ENCODE results near the gene EMILIN3.

EMILIN3 gene

DNA sequence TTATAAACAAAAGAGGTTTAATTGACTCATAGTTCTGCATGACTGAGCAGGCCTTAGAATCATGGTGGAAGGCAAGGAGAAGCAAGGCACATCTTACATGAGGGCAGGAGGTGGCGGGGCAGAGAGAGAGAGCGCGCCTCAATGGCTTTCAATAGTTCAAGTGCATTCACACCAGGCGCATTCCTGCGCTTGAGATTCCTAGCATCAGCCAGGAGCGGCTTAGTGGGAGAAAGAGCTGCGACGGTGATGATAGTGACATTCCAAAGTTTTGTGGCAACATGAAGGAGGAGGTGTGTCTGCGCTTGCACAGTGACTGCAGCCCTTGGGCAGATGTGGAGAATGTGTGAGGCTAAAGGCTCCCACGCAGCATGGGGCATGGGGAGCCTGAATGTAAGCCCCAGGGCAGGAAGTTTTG is 25.0 kb upstream of the EMILIN3 start:
- no peak for DNase-seq (ENCODE audit: low spot score)

DNA sequence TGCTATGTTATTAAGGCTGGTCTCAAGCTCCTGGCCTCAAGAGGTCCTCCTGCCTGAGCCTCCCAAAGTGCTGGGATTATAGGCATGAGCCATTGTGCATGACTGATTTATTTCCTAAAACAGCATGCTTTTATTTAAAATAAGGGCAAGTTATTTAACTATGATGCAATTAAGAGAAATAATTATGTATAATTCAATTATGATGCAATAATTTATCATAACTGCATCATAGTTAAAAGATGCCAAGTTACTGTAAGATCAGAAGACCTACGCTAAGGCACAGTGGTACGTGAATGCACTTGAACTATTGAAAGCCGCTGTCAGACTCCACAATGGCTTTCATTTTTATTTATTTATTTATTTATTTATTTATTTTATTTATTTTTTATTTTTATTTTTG is 24.3 kb upstream of the EMILIN3 start:
- no peak for DNase-seq (ENCODE audit: low spot score)

- no peak for DNase-seq (ENCODE audit: low spot score)
Observed at GRCh38 chr20:41387444-41387851, 20.8 kb upstream of the EMILIN3 start.

GRCh38 chr20:41386502-41387427 is 20.1 kb upstream of the EMILIN3 start:
- DNase-seq (ENCODE audit: low spot score), result no peak

DNA sequence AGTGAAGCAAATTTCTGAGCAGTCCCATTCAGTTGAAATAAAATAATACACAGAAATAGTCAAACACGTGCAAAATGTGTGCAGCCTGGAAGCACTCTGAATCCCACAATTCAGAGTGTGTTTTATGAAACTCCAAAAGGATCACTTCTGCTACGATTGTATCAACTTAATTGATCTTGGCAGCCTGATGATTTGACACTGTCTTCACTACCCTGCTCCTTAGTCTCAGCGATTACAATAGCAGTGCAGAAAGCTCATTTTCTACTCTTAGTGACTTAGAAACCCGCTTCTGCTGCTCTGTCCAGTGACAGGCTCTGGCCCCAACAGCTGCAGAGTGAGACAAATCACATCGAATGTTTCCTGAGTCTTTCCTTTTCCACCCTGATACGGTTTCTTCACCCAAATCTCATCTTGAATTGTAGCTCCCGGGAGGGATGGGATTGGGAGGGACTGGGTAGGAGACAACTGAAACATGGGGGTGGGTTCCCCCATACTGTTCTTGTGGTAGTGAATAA is 16.2 kb upstream of the EMILIN3 start:
- no peak for DNase-seq (ENCODE audit: low spot score)

GRCh38 chr20:41380551-41381193 is 14.1 kb upstream of the EMILIN3 start:
- DNase-seq (ENCODE audit: low spot score), result peak; percentile 15

GRCh38 chr20:41379551-41379950 is 12.9 kb upstream of the EMILIN3 start:
- DNase-seq (ENCODE audit: low spot score), result no peak

DNA sequence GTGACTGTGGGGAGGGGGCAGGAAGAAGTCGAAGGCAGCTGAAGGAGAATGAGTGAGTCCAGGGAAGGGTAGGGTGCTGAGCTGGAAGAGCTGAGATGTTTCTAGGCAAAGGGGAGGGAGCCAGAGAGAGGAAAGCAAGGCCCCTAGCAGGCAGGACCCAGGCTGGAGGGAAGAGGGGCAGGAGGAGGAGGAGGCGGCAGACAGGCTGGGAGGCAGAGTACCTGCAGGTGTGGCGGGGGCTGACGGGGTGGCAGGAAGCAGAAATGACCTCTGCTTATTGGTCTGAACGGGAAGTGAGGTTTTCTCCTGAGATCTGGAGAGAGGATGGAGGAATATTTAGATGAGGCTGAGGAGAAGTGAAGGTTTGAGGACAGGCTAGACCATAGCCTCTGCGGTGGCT is 10.7 kb upstream of the EMILIN3 start:
- no peak for DNase-seq (ENCODE audit: low spot score)

- DNase-seq (ENCODE audit: low spot score), result no peak
Observed at GRCh38 chr20:41376349-41376748, 9.7 kb upstream of the EMILIN3 start.

GRCh38 chr20:41375846-41376245 is 9.2 kb upstream of the EMILIN3 start:
- DNase-seq (ENCODE audit: low spot score), result no peak

DNA sequence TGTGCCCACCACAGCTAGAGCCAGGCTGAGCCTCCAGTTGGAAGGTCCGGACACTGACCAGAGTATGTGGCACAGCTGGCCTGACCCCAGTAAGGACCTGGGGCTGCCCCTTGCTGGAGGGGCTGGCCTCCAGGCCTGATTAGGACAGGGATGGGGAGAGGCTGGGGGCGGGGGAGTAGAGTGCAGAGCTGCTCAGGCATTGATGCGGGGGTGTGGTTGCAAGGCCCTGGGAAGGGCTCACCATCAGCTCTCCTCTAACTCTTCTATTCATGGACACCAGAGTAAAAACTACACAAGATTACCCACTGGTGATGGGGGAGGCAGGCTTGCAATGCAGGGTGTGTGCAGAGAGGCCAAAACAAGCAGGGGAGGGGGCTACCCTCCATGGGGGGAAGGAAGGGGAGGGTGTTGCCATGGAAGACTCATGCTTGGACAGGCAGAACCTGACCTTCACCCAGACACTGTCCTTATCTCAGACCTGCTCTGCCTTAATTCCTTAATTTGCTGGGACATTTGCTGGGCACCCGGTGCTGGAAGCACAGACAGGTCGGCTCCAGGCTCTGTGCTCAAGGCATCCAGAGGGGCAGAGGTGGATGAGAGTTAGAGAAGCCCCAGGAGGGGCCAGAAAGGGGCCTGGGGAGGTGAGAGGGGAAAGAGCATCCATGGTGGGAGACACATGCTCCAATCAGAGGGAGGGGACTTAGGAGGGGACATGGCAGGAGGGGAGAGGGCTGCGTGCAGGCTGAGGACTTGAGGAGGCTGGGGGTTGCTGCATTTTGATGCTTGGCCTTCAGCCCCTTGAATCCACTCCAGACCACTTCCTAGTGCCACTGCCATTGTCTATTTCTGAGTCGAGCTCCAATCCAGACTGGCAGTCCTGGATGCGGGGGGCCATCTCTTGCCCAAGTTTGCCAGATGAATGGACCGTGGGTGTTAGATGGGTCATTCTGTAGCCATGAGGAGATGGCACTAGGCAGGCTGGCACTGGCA is 7.6 kb upstream of the EMILIN3 start:
- DNase-seq (ENCODE audit: low spot score), result no peak

DNA sequence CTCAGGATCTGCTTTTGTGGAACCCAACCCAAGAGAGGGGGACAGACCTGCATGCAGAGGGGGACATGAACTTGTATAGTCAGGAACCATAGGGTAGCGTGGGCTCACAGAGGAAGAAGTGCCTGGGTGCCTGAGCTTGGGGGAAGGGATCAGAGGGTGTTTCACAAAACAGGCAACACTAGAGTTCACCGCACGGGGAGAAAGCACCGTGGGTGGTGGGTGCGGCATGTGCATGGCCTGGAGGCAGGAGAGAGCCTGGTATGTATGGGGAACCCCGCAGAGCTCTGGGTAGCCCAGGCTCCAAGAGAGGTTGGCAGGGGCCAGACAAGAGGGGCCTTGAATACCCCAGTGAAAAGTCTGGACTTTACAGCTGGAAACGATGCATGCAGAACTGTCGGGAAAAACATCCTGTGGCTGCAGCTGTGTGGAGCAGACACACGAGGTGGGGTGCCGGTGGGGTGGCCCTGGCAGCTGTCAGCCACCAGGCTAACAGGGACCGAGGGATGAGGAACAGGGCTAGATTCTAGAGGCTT is 6.7 kb upstream of the EMILIN3 start:
- DNase-seq (ENCODE audit: low spot score), result no peak

GRCh38 chr20:41371371-41371770 is 4.8 kb upstream of the EMILIN3 start:
- DNase-seq (ENCODE audit: low spot score), result no peak

DNA sequence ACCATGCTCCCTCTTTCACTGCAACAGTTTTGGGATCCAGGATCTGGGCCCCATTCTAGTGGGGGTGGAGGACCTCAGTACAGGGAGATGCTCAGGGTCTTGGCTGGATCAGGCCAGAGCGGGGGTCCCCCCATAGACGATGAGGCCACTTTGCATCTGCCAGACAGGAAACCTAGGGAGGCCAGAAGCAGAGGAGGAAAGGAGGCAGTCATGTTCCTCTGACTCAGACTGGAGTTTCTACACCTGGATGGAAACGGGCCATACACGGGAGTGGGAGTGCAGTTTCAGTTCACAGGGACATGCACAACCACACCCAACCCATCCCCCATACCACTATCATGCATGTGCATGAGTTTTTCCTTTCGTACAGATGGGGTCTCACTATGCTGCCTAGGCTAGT is 3.6 kb upstream of the EMILIN3 start:
- DNase-seq (ENCODE audit: low spot score), result no peak

DNA sequence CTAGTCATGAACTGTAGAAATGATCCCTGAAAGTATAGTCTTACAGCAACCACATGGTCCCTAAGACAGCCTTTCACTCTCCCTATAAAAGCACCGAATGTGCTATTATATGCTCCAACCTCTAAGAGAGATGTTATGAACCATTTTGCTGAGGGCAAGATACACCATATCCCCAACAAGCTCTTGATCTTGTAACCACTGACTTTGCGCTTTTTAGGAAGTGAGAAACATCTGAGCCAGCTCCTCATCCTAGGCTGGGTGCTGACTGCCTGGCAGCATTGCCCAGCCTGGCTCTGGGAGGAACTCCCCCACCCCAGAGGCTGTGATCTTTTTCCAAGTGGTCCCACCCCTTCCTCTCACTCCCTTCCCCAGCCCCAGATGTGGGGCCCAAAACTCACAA is 3.1 kb upstream of the EMILIN3 start:
- no peak for DNase-seq (ENCODE audit: low spot score)

DNA sequence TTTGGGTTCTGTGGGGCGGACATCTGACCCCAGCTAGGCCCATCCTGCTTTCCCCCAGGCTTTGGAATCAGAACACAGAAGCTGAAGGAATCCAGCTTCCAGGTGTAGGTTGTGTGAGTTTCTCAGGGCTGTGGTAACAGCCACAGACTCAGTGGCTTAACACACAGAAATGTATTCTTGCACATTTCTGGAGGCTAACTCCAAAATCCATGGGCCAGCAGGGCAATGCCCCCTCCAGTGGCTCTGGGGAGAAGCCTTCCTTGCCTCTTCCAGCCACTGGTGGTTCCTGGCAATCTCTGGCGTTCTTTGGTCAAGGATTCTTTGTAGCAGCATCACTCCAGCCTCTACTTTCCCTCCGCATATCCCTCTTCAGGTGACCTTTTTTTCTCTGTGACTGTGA is 1.3 kb upstream of the EMILIN3 start:
- no peak for DNase-seq (ENCODE audit: low spot score)

DNA sequence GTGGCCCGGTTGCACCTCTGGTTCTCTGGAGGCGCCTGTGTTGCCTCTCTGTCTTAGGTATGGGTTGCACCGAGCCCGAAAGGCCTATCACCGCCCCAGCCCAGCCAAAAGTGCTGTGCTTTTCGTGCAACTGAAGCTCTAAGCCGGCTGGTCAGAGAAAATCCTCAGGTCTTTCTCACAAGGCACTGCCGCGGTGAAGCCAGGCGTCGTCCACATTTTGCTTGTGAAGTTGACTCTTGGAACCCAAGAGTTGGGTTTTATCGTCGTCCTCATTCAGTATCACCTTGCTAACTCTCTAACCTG is 726 bp upstream of the EMILIN3 start:
- DNase-seq (ENCODE audit: low spot score), result no peak

DNA sequence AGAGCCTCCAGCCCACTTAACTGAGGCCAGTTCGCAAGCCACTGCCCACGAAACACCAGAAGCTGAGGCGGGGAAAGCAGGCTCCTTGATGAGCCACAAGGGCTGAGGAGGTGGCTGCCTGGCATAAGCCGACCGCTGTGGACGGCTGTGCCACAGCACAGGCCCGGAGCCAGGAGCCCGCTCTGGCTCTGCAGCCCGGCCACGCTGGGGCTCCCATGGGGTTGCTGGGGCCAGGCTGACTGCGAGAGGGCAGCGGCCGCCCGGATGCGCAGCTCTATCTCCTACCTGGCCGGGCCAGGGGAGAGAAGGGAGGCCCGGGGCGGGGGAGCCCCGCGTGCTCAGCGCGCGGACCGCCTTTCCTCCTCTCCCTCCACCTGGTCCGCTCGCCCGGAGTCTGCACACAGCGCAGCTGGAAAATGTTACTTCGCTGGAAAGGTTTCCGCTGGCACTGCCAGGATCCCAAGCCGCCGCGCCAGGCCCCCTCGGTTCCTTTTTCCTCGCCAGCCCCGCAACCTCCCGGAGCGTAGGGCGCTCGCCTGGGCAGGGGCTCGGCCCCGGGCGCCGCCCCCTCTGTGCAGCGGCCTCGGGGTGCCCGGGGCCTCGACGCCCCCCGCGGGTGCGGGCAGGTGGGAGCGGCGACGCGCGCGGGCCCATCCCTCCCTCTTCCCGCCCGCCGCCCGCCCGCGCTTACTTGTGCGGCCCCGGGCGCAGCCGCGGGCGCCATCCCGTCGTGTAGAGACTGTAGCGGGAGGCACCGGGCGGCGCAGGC is 657 bp downstream of the EMILIN3 start:
- no peak for DNase-seq (ENCODE audit: low spot score)

DNA sequence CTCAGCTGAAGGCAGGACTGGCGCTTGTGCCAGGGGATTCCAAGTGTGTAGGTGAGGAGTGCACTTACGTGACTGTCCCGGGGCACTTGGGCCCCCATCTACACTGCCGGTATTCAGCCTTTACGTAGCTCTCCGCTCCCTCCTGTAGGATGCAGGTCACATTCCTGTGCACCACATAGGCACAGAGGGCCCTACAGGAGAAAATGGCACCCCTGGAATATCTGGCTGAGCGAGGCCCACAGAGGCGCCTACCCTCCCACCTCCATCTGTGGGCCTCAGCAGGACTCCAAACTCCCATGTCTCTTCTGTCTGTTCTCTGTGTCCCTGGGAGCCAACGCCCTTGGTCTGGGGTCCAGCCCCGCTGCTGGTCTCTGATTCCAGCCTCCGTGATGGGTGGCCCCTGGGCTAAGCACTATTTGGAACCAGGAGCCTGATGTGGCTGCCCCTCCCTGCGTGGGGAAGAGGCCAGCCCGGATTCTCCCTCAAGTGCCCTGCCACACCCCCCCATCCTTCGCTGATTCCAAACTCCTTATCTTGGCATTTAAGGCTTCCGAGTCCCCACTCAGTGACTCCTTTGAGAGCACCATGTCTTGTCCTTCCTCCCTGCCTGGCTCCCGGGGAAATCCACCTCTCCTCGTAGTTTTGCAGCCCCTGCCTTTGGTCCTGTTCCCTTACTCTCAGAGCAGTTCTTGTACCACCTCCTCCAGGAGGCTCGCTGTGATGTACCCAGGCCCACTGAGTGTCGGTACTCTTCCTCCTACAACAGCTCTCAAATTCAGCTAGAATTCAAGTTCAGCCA is 1.5 kb downstream of the EMILIN3 start:
- no peak for DNase-seq (ENCODE audit: low spot score)

- DNase-seq (ENCODE audit: low spot score), result no peak
Observed at GRCh38 chr20:41364236-41364855, 2.3 kb downstream of the EMILIN3 start.
